ENCODE measurements around the gene SYT12.
"Not testable (repeated sequence)": the region's sequence is repeated elsewhere in the genome, so short reads cannot be mapped to it uniquely, and the experiment has no call there.

SYT12 gene

GRCh38 chr11:66999555-66999954, 23.4 kb upstream of the SYT12 start:
- no peak for DNase-seq

GRCh38 chr11:67001332-67001731, 21.6 kb upstream of the SYT12 start:
- no peak for DNase-seq

GRCh38 chr11:67002297-67002913, 20.5 kb upstream of the SYT12 start:
- no peak for DNase-seq

GRCh38 chr11:67002921-67003411, 20.0 kb upstream of the SYT12 start:
- DNase-seq = no peak

- not testable (repeated sequence) for DNase-seq
Measured at GRCh38 chr11:67005200-67005599, 17.7 kb upstream of the SYT12 start.

- DNase-seq = no peak
Measured at GRCh38 chr11:67006029-67006884, 16.7 kb upstream of the SYT12 start.

- no peak for DNase-seq
Measured at GRCh38 chr11:67007126-67007525, 15.8 kb upstream of the SYT12 start.

GRCh38 chr11:67010296-67010905, 12.5 kb upstream of the SYT12 start:
- DNase-seq = no peak

- DNase-seq = no peak
Measured at GRCh38 chr11:67013511-67014045, 9.4 kb upstream of the SYT12 start.

GRCh38 chr11:67014343-67014742, 8.6 kb upstream of the SYT12 start:
- no peak for DNase-seq

GRCh38 chr11:67015048-67015447, 7.9 kb upstream of the SYT12 start:
- no peak for DNase-seq

- DNase-seq = no peak
Measured at GRCh38 chr11:67016550-67016949, 6.4 kb upstream of the SYT12 start.

GRCh38 chr11:67020949-67021348, 2.0 kb upstream of the SYT12 start:
- no peak for DNase-seq

- DNase-seq = no peak
Measured at GRCh38 chr11:67022341-67022933, 497 bp upstream of the SYT12 start.

GRCh38 chr11:67023957-67024353, 1.0 kb downstream of the SYT12 start:
- no peak for DNase-seq

GRCh38 chr11:67024410-67024809, 1.5 kb downstream of the SYT12 start:
- DNase-seq = peak; percentile 46

GRCh38 chr11:67024966-67025365, 2.0 kb downstream of the SYT12 start:
- DNase-seq = no peak

- no peak for DNase-seq
Measured at GRCh38 chr11:67025750-67026149, 2.8 kb downstream of the SYT12 start.

- no peak for DNase-seq
Measured at GRCh38 chr11:67026941-67027340, 4.0 kb downstream of the SYT12 start.

- DNase-seq = no peak
Measured at GRCh38 chr11:67027483-67027930, 4.6 kb downstream of the SYT12 start.

GRCh38 chr11:67027943-67028542, 5.1 kb downstream of the SYT12 start:
- DNase-seq = no peak

GRCh38 chr11:67029146-67029545, 6.2 kb downstream of the SYT12 start:
- no peak for DNase-seq

GRCh38 chr11:67030976-67031375, 8.0 kb downstream of the SYT12 start:
- no peak for DNase-seq

Measured in activated T-cell treated with anti-CD3 and anti-CD28 coated beads for 4 hours (primary cell).